GM12801 (cell line): ENCODE measurements around the gene SAV1.

Source experiments
- CTCF ChIP-seq: IDR thresholded peaks from one replicate; pipeline ENCODE4 v1.5.1; 2011; ENCODE audit warnings: control low read depth; ENCODE audit not compliant: insufficient read length; ENCODE audit errors: extremely low read depth

SAV1 gene

GRCh38 chr14:50670196-50670865, 2.2 kb upstream of the SAV1 start:
- TF ChIP-seq CTCF = no peak

DNA sequence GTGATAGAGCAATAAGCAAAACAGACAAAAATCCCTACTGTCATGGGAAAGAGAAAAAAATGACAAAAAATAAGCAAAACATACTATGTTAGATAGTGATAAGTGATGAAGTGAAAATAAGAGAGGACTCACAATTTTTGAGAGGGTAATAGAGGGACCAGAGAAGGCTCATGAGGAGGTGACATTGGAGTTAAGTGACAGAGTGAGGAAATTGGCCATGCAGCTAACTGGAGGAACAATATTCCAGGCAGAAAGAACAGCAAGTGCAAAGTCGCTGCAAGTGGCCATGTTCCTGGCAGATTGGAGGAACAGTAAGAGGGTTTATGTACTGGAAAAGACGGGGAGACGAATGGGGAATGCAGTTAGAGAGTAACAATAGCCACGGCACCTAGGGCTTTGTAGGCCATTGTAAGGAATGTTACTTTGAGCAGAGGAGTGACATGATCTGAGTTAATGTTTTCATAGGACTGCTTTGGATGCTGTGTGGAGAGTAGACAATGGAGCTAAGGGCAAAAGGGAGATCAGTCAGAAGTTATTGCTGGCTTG, 1.4 kb upstream of the SAV1 start:
- TF ChIP-seq CTCF = no peak

DNA sequence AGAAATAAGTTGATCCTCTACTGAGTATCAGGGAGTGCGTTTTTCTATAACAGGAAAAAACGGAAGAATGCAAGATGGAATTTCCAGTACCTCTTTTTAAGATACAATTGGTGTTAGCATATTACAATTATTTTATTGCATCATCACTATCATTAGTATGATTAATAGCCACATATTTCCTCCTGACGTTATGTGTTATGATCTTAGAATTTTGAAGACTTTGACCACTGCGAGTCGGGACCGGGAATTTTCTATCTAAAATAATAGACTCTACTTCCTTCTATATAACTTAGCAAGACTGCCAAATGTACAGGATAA, 679 bp upstream of the SAV1 start:
- TF ChIP-seq CTCF = no peak

GRCh38 chr14:50667684-50667995, 466 bp downstream of the SAV1 start:
- TF ChIP-seq CTCF = no peak

DNA sequence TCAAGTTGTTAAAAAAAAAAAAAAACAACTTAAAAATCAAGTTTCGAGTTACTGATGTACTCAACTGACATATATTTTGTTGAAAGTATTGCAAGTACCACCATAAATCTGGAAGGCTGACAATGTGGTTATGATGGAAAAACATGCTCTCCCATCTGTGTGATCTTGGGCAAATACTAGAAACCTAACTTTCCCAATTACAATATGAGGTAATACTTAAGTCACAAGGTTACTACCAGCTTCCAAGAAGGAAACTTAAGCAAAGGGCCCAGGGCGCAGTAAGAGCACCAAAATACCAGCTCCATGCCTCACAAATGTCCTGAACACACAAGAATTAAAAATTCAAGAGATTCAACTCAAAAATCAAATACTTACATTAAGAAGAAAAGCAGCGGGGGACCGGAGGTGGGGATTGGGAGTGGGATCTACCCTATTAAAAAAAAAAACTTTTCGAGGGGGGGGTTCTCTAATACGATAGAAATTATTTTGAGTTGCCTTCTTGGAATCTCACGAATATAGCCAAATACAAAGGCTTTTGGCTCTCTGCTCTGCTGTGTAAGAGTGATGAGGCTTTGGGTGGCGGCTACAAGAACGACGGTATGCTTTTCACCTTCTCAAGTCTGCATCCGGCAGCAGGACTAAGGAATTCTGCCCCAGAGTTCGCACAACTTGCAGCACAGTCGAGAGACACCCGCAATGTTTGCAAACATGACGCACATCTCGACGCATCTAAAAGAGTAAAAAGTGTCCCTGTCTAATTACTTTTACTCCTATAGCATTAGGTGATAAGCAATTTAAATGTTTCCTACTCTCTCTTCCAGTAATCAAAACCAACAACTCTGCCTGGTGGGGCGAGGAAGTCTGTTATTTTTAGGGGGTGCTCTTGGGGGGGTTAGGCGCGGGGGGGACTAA, 1.1 kb downstream of the SAV1 start:
- TF ChIP-seq CTCF = no peak

GRCh38 chr14:50659327-50659974, 8.7 kb downstream of the SAV1 start:
- TF ChIP-seq CTCF = no peak

DNA sequence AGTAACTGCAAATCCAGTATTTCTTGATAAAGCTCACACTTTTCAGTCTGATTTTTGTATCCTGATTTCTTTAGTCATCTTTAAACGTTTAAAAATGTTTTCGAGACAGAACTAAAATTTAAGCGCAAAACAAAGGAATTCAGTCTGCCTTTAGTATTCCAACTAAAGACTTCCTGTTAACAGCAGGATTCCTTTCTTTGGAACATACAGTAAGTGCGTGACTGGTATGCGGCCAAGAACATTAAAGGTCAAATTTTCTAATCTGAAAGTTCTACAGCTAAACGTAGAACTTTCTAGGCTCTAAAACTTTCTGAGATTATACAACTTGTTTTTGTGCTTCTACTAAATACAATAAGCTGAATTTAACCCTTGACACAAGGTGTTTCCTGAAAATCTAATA, 9.9 kb downstream of the SAV1 start:
- TF ChIP-seq CTCF = no peak
